Choroid plexus epithelial cell (primary cell): Measurements from ENCODE around the gene MYH10.

ENCODE experiments used
- DNase-seq: peaks from one replicate; pipeline ENCODE4 v3.0.0-alpha.2; 2010; ENCODE audit warnings: low read depth
- H3K4me3 ChIP-seq: 2 replicates; pipeline ENCODE4 v1.5.1; 2011; ENCODE audit warnings: low read depth, mild to moderate bottlenecking, control low read depth, low read length, moderate library complexity
- CTCF ChIP-seq: conservative IDR thresholded peaks from 2 replicates; pipeline ENCODE4 v1.5.1; 2011; ENCODE audit warnings: low read depth, mild to moderate bottlenecking, control low read depth, inconsistent platforms, low read length, moderate library complexity

The MYH10 gene

GRCh38 chr17:8463099-8463498 is 167.4 kb downstream of the MYH10 start:
- no peak for TF ChIP-seq CTCF
- no peak overlapping the region for H3K4me3 ChIP-seq
- no peak for DNase-seq

GRCh38 chr17:8462564-8462963 is 168.0 kb downstream of the MYH10 start:
- TF ChIP-seq CTCF: no peak
- DNase-seq: no peak
- H3K4me3 ChIP-seq: no peak overlapping the region

- no peak for DNase-seq
- no peak for TF ChIP-seq CTCF
- no peak overlapping the region for H3K4me3 ChIP-seq
These were observed 170.7 kb downstream of the MYH10 start for GRCh38 chr17:8459831-8460230.

- no peak overlapping the region for H3K4me3 ChIP-seq
- no peak for DNase-seq
- no peak for TF ChIP-seq CTCF
These were observed 171.4 kb downstream of the MYH10 start for GRCh38 chr17:8459107-8459506.

GRCh38 chr17:8458128-8458527 is 172.4 kb downstream of the MYH10 start:
- TF ChIP-seq CTCF: no peak
- no peak overlapping the region for H3K4me3 ChIP-seq
- DNase-seq: no peak

GRCh38 chr17:8455665-8456209 is 174.8 kb downstream of the MYH10 start:
- no peak for DNase-seq
- TF ChIP-seq CTCF: no peak

GRCh38 chr17:8453326-8453725 is 177.2 kb downstream of the MYH10 start:
- no peak for TF ChIP-seq CTCF
- H3K4me3 ChIP-seq: no peak overlapping the region
- no peak for DNase-seq

More at GRCh38 chr17:8455665-8456209, 174.8 kb downstream of the MYH10 start:
- no peak overlapping the region for H3K4me3 ChIP-seq
